GM21390 (cell line): Measurements from ENCODE around the gene RNF187.
"Not testable (repeated sequence)": the region's sequence is repeated elsewhere in the genome, so short reads cannot be mapped to it uniquely, and the experiment has no call there.

Experiments used
- ATAC-seq: cut with Tn5 transposase; IDR thresholded peaks from one replicate; pipeline ENCODE4 v1.9.1; 2021; ENCODE audit not compliant: unreplicated experiment

The RNF187 gene

DNA sequence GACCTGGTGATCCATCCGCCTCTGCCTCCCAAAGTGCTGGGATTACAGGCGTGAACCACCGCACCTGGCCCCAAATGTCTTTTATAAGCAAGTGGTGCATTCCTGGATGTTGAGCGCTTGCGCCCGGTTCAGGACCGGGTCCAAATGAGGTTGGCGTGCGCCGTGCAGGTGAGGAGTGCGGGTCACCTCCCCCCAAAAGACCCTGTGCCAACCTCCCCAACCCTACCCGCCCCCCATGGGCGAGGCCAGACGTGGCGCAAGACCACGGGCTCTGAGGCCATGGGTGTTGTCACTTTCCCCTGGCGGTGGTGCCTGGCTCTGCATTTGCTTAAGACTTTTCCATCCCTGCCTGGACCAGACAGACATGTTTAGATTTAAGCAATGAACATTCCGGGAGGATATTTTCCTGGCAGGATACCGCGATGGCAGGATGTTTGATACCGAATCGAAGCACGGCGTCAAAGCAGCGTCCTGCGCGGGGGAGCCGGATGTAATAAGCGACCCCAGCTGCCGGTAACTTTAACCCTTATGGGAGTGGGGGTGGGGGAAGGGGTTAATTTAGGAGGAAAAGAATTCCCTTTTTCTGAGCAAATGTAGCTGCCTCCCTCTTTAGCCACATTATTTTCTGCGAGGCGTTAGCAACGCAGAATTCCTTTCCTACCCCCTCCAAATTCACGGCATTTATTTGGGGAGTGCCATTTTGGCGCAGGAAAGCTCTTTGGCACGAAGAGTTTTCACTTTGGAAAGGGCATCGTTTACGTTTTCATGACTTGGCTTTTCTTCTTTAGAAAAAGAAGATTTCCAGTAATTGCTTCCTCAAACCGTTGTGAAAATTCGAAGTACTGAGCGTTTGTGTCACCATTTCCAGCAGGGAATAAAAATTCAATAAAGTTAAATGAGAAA lies 27.8 kb upstream of the RNF187 start:
- ATAC-seq = peak; percentile 18

DNA sequence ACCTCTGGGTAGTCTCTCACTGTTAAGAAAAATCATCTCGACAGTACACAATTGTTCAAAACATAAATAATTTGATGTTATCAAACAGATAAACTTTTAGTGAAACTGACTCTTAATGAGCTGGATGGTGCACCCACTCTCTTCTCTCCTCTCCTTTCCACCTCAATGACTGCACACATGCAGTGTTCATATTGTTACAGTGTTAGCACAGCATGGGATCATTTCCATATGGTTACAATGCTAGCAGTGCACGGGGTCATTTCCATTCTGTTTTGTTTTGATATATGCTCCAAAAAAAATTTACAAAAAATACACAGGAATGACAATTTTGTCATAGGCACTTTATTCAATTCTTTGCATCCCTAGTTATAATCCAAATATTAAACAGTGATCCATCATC lies 26.4 kb upstream of the RNF187 start:
- no peak for ATAC-seq

DNA sequence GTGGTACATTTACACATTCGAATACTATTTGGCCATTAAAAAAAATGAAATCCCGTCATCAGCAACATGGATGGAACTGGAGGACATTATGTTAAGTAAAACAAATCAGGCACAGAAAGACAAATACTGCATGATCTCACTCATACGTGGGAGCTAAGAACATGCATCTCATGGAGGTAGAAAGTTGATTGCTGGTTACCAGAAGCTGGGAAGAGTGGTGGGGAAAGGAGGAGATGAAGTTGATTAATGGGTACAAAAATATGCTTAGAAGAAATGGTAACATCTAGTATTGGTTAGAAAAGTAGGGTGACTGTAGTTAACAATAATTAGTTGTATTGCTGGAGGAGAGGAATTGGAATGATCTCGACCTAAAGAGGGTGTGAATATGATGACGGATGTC lies 24.6 kb upstream of the RNF187 start:
- ATAC-seq = no peak

DNA sequence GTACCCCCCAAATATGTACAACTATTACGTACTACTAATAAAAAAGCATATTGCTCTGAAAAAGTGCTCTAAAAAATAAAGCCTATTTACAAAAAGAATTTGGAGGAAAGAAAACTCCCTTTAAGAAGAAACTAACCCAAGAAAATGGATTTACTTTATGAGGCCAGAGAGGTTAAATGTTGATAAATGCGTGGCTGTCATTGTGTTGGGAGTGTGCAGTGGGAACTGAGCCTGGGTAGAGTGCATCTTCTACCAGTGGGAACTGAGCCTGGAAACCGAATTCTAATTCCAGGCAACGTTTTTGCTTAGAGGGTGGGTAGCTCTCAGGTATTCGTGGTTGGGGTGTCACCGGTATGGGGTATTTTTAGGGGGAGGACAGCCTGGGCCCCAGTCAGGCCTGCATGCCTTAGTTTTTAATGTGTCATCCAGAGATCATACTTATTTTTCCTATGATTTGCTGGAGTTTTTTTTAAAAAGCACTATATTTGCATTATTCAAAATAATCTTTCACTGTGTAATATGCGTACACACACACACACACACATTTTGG lies 24.1 kb upstream of the RNF187 start:
- no peak for ATAC-seq

DNA sequence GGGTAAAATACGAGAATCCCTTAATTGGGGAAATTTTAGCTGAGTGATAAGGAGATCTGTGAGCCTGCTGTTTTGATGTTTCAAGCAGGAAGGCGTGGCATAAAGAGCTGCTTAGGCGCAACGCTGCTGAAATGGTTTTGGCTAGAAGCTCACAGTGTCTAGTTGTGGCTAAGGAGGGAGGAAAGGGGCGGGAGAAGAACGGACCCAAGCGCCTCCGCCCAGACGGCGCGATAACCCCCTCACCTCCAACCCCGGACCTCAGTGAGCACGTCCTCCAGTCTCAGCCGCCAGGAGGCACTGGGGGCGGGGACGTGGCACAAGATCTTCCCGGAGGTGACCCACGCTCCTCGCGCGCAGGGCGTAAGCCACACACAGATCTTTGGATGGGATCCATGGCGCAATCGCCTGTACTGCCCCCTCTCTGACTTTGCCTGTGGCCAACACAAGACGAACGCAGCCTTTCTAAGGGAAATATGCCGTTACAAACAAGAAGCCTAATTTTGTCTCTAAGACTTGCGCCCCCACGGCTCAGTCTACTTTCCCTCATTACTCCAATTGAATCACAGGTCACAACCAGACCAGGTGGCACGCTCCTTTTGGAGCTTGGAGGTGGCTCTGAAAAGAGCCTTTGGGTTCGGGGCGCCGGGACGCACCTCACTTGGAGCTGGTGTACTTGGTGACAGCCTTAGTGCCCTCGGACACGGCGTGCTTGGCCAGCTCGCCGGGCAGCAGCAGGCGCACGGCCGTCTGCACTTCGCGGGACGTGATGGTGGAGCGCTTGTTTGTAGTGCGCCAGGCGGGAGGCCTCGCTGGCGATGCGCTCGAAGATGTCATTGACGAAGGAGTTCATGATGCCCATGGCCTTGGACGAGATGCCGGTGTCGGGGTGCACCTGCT lies 23.4 kb upstream of the RNF187 start:
- ATAC-seq = peak; percentile 62

DNA sequence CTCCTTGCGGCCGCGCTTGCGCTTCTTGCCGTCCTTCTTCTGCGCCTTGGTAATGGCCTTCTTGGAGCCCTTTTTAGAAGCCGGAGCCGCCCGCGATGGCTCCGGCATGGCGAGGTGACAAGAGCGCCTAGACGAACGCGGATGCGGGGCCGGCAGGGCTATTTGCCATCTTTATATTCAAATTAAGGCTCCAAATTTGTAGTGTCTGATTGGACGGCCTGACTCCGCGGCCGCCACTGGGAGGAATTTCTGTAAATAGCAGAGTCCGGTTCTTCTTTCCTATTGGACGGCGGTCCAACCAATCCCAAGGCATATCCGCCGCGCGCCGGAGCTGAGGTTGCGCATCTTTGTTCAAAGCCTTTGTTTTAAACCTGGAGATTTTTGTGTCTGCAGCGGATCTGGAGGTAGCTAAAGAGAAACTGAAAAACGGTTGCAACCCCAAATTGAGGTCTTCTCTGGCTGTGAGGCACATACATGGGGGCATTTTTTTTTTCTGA lies 22.6 kb upstream of the RNF187 start:
- peak; percentile 78 for ATAC-seq

DNA sequence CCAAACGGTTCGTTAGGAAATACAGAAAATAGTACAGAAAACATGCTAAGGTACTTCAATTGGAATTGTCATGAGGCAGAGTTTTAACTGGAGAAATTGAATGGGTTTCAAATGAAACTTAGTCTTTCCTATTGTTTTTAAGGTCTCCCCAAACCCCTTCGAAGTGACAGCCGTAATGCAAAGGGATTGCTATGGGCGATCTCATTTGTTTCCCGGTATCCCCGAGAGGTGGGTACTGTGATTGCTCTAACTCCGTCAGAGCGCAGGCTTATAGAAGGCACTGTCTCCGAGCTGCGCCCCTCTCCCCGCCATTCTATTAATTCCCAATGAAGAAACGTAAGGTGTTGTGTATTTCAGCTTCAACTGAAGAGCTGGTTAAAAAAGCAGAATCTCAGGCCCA lies 22.0 kb upstream of the RNF187 start:
- ATAC-seq = no peak

DNA sequence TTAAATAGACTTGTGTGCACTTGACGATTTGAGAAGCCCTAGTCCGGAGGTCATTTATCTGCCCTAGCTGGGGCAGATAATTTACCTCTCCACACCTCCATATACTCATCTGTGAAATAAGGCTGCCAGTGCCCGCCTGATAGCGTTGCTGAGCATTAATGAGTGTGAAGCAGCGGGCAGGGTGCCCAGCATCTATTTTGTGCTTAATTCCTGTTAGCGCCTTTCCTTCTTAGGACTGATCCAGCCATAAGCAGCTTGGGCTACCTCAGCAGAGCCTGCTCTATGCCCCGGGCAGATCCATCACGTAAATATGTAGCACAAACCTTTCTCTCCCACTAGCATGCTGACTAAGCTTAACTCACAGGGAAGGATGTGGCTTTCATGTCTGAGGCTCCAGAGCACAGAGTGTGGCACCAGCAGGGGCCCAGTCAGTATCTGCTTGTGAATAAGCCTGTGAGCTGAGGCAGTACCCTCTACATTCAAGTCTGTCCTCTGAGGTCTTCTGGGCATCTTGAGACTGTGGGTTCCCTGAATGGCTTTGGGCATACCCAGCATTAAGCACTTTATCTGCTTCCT lies 21.5 kb upstream of the RNF187 start:
- ATAC-seq = no peak

DNA sequence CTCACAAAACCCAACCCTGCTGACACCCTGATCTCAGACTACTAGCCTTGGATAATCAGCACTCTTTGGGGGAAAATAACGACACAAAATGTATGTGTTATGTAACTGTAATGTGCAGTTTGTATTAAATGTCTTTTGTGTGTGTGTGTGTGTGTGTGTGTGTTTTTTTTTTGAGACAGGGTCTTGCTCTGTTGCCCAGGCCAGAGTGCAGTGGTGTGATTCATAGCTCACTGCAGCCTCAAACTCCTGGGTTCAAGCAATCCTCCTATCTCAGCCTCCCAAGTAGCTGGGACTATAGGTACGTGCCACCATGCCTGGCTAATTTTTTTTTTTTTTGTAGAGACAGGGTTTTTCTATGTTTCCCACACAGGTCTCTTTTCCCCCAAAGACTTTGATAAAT lies 19.0 kb upstream of the RNF187 start:
- ATAC-seq = not testable (repeated sequence)

DNA sequence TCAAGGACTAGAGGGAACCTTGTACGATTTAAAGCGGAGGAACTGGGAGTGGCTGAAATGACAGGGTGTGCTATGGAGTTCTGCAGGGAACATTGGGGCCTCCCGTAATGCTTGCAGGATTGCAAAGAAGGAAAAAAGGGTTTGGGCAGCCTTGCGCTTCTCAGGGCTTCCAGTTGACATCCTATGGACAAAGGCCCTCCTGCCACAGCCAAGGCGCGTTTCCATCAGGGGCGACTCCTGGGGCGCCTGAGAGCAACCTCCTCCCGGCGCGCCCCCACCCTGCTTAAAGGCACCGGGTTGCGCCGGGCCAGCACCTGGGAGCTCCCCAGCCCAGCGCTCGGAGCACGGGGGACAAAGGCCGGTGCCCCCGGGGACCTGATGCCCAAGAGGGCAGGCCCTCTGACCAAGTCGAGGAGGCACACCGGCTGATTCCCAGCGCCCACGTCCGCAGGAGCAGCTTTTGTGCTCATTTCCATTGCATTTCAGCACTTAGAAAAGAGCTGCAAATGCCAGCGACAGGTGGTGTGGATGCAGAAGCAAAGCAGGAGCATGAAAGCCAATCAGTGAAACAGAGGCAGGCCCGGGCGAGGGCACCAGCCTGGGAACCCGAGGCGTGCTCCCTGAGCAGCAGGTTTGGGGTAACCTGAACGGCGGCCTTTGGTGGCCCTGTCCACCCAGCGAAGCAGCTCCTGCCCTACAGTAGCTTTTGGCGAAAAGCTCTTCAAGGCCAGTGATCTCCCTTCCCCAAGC lies 17.6 kb upstream of the RNF187 start:
- no peak for ATAC-seq

DNA sequence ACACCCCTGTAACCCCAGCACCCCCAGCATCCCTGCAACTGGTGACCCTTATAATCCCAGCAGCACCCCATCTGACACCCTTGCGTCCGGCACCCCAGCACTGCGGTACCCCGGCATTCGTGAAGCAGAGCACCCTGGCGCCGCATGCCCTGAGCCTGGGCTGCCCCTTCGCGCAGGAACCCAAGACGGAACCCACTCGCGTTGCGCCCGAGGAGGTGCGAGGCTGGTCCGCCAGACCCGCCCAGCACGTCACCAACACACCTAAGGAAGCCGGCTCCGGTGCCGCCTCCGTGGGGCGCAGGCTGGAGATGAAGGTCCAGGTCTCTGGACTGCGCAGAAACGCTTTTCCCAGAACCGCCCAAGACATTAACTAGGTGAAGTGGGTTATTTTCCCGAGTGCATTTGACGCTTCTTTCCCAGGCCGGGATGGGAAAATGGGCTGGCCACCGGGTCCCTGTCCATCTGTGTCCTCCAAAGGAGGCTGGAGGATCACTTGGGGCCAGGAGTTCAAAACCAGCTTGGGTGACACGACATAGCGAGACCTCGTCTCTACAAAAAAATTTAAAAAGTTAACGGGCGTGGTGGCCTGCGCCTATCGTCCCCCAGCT lies 15.9 kb upstream of the RNF187 start:
- ATAC-seq = no peak

DNA sequence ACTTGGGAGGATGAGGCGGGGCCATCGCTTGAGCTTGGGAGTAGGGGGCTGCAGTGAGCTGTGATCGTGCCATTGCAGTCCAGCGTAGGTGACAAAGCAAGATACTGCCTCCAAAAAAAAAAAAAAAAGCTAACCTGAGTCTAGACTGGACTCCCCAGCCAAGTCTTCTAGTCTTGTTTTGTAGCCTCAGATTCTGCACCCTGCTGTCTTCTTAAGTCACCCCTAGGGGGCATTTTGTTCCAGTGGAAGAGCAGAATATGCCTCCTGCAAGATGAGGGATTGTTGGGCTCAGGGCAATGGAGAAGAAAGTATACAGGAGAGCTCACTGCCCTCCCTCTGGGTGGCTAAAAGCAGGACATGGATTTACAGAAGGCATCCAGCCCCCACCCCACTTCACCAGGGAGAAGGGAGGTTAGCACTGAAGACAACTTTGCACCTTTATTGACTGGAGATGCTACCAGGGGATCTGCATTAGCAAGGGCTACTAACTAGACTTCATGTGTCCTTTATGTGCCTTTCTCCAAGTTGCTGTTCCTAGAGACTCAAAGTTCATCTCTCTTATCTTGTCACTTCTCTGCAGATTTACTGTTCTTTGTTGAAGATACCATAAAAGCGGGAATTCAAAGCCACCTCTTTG lies 15.3 kb upstream of the RNF187 start:
- ATAC-seq = peak; percentile 53

DNA sequence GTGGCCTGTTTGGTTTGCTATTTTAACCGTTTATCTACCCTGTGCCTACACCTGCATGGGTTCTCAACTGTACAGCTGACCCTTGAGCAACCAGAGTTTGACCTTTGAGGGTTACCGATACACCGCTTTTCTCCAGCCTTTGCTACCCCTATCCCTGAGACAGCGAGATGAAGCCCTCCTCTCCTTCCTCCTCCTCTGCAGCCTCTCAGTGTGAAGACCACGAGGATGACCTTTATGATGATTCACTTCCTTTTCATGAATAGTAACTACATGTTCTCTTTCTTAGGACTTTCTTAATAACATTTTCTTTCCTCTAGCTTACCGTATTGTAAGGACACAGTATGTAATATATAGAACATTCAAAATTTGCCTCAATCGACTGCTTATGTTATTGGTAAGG lies 14.5 kb upstream of the RNF187 start:
- ATAC-seq = no peak

DNA sequence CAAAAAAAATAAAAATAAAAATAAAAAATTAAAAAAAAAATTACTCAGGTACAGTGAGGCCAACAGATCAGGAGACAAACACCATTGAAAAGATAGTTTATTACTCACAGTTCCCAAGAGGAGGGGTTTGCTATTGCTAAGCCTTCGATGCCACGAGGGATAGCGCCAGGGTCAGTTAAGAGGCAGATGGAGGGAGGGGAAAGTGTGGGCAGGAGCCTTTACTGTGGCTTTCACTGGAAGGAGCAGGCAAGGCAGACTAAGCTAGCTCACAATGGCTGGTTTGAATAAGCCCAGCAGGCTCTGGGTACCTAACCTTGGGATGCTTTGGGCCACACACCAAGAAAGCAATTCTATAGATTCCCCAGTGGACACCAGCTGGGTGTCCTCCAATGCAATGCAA lies 12.7 kb upstream of the RNF187 start:
- ATAC-seq = no peak

DNA sequence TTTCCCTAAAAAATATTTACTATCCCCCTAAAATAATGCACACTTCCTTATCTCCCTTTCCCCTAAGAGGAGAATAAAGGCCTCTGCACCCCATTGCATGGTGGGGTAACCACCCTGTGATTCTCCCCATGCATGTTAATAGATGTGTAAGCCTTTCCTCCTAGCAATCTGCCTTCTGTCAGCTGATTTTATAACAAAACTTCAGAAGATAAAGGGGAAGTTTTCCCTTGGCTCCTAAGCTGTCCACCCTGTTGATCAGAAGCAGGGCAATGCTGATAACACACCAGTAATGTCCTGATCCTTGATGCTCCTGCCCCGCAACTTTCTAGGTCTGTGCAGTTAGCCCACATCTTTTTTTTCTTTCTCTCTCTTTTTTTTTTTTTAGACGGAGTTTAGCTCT lies 11.4 kb upstream of the RNF187 start:
- no peak for ATAC-seq

DNA sequence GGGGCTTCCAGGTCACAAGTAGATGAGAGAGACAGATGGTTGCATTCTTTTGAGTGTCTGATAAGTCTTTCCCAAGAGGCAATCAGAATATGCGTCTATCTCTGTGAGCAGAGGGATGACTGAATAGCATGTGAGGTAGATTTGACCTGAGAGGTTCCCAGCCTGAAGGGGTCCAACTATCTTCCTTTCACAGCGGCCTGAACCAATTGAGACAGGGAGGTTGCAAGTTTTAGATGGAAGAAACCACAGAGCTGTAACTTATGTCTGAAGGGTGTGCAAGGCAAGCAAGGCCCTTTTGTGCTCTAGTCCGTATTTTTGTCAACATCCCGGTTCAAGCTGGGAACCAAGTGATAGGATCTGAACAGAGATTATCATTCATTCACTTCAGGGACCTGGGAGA lies 9.9 kb upstream of the RNF187 start:
- ATAC-seq = no peak

DNA sequence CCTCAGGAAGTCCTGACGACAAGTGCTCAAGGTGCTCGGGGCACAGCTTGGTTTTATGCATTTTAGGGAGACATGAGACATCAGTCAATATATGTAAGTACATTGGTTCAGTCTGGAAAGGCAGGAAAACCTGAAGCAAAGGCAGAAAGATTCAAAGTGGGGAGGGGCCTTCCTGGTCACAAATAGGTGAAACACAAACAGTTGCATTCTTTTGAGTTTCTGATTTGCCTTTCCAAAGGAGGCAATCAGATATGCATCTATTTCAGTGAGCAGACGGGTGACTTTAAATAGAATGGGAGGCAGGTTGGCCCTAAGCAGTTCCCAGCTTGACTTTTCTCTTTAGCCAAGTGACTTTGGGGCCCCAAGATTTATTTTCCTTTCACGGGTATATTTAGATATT lies 8.9 kb upstream of the RNF187 start:
- ATAC-seq = no peak

DNA sequence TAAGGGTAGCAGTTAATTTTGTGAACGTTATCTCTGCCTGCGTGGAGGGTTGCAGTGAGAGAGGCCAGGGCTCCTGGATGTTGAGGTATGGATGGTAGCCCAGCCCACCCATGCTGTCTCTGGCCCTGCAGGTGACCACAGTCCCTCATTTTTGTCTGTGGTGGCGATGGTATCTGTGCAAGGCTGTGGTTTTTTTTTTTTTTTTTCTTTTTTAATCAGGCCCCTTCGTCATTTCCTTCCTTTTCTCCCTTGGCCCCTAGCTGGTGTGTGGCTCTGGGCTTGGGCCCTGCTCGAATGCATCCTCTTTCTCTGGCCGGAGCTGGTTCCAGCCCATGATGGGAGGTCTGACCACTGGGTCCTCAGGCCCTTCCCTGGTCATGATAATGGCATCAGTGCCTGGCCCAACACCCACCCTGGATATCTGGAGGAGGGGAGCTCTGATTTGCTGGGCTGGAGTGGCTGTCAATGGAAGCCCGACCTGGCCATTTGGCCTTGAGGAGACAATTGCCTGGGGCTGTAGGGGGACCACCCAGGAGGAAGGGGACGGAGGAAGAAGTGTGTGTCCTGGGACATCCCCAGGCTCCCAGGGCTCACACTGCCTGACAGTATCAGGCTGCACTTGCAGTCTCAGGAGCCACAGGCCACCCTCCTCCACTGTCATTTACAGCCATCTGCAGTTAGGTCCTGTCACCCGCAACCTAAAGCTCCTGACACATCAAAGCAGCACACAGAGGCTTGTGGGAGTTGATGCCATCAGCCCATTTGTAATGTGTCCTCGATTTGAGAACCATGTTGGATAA lies 8.1 kb upstream of the RNF187 start:
- no peak for ATAC-seq

DNA sequence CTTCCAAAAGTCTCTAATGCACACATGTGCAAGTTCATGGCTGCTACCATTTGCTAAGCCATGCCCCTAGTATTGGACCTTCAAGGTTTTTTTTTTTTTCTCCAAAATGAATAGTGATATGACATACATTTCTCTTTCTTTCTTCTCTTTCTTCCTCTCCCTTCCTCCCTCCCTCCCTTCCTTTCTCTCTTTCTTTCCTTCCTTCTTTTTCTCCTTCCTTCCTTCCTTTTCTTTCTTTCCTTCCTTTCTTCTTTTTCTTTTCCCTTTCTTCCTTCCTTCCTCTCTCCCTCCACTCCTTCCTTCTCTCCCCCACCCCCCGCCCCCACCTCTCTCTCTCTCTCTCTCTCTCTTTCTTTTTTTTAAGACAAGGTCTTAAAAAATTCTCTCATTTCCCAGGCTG lies 3.4 kb upstream of the RNF187 start:
- ATAC-seq = no peak
